Measurements from ENCODE around the gene IQCE. TPM values are rescaled to one million over a fixed set of nuclear protein-coding genes. Genes with fewer than 3 reads are reported as not detected.

Gene IQCE
- total and polyA plus RNA-seq, 12 donors: 4.2 to 13.8 (median 9.3) TPM

DNA sequence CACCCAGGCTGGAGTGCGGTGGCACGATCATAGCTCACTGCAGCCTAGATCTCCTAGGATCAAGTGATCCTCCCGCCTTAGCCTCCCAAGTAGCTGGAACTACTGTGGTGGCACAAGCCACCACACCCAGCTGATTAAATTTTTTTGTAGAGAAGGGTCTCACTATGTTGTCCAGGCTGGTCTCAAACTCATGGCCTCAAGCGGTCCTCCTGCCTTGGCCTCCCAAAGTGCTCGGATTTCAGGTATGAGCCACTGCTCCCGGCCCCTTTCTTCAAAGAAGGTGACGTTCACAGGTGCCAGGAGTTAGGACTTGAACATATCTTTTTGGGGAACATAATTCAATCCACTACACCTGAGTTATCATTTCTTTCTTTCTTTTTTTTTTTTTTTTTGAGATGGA, 70.1 kb downstream of the IQCE start:
- WGBS, 2 donors: 89 to 96% methylated on average over 7 of the region's 7 CpGs
- TF ChIP-seq, protein P1, sequence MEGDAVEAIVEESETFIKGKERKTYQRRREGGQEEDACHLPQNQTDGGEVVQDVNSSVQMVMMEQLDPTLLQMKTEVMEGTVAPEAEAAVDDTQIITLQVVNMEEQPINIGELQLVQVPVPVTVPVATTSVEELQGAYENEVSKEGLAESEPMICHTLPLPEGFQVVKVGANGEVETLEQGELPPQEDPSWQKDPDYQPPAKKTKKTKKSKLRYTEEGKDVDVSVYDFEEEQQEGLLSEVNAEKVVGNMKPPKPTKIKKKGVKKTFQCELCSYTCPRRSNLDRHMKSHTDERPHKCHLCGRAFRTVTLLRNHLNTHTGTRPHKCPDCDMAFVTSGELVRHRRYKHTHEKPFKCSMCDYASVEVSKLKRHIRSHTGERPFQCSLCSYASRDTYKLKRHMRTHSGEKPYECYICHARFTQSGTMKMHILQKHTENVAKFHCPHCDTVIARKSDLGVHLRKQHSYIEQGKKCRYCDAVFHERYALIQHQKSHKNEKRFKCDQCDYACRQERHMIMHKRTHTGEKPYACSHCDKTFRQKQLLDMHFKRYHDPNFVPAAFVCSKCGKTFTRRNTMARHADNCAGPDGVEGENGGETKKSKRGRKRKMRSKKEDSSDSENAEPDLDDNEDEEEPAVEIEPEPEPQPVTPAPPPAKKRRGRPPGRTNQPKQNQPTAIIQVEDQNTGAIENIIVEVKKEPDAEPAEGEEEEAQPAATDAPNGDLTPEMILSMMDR (IDR thresholded peaks at IDR 0.05): no peak
- H3K27me3 ChIP-seq: no peaks in the 10 kb centered on the region
- no peak overlapping the region for H3K27ac ChIP-seq
- no peak for ATAC-seq
- DNase-seq: no peak
- intact Hi-C loops (cut with DNase I): no loop called here
- H3K4me3 ChIP-seq: no peak overlapping the region
- no peaks in the 10 kb centered on the region for H3K9me3 ChIP-seq
- no peaks in the 10 kb centered on the region for H3K36me3 ChIP-seq
- peaks cover 11 to 52% (median 27%) of the 10 kb centered on the region in 9 donors for H3K4me1 ChIP-seq

DNA sequence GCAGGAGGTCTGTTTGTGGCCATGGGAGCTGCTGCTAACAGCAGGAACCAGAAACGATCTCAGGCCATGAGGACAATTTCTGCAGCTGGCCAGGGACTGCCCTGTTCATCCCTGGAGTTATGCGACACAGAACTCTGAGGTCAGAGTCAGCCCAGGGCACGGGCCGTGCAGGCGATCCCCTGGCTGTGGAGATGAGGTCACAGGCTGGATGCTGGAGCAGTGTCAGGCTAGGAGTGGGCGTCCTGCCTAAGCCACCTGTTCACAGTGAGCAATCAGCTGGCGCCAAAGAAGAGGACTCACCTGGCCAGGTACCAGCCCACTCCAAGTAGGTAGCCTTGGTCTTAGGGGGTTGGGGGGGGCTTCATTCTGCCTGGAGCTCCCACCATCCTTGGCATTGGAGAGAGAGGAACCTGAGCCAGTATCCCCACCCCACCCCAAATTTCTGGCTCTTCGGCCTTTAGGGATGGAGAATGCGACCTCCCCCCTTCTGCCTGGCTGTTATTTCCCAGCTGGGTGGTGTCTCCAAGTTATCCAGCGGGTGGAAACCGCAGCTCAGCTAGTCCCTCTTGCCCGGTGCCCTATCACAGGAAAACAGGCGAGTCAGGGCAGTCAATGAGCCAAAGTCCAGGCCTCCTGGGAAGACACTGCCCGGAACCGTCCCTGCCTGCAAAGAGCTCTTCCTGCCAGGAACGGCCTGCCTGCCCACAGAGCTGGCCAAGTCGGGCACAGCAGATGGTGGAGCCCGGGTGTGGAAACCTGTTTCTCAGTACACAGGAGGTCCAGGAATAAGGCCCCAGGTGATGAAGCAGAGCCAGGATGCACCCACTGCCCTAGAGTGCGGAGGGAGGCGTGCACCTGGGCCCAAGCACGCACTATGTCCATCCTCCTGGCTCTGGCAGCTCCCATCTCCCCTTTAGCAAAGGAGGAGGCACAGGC, 71.2 kb downstream of the IQCE start:
- WGBS, 2 donors: 61 to 75% methylated on average over 21 of the region's 21 CpGs
- H3K36me3 ChIP-seq: peaks cover 0 to 2% (median 0%) of the 10 kb centered on the region in 9 donors
- no peak for DNase-seq
- no peaks in the 10 kb centered on the region for H3K27me3 ChIP-seq
- peaks cover 11 to 63% (median 38%) of the 10 kb centered on the region in 9 donors for H3K4me1 ChIP-seq
- no peak overlapping the region for H3K27ac ChIP-seq
- H3K9me3 ChIP-seq: no peaks in the 10 kb centered on the region
- no peak for ATAC-seq
- intact Hi-C loops (cut with DNase I): no loop called here
- H3K4me3 ChIP-seq: no peak overlapping the region
- TF ChIP-seq, protein P1 (IDR thresholded peaks at IDR 0.05): no peak

GRCh38 chr7:2631946-2632732, 73.4 kb downstream of the IQCE start, which contains the start of gene TTYH3:
Gene TTYH3, plus strand, starts transcription at chr7:2631986. Its CDS starts 170 bp downstream, at chr7:2632156.
- H3K27me3 ChIP-seq: no peaks in the 10 kb centered on the region
- peak in 3 of 8 donors; percentile 0 to 2 (median 2) for ATAC-seq
- peaks cover 0 to 9% (median 0%) of the 10 kb centered on the region in 9 donors for H3K36me3 ChIP-seq
- peaks cover 11 to 72% (median 57%) of the 10 kb centered on the region in 9 donors for H3K4me1 ChIP-seq
- H3K4me3 ChIP-seq: peak within 1 kb of the TSS; percentile 79 to 96 (median 90)
- DNase-seq: no peak
- peak within 1 kb of the TSS; percentile 46 to 96 (median 84) for H3K27ac ChIP-seq
- TF ChIP-seq, protein P1 (IDR thresholded peaks at IDR 0.05): no peak
- intact Hi-C loops (cut with DNase I): no loop called here
- 0 to 2% methylated on average over 21 to 62 of the region's 62 CpGs for WGBS, 2 donors
- no peaks in the 10 kb centered on the region for H3K9me3 ChIP-seq
